HepG2 (cell line): Measurements from ENCODE around the gene ABO. TPM values are rescaled to one million over a fixed set of nuclear protein-coding genes. Genes with fewer than 3 reads are reported as not detected.

Source experiments
- ATAC-seq: fragments of 200-7000 bp; cut with Tn5 transposase; 3 replicates; pipeline ENCODE4 v1.9.1; 2020; ENCODE audit warnings: mild to moderate bottlenecking, moderate library complexity
- BruUV-seq: library from RNA; stranded (reverse); fragments of 400-500 nt; replicated peaks from 2 replicates; lab custom pipeline; 2021; lab: Mats Ljungman, UMichigan
- CTCF ChIA-PET: fragments of 300-600 bp; formaldehyde crosslinking; extraction: SDS; loops from one replicate; lab custom pipeline; 2021; ENCODE audit warnings: low total read pairs, inconsistent platforms, low intra/inter-chr PET ratio; lab: Yijun Ruan, JAX
- POLR2A ChIA-PET: fragments of 350-600 bp; sonication (Branson Sonifier 250); formaldehyde crosslinking; loops from one replicate; lab custom pipeline; 2020; ENCODE audit warnings: antibody characterized with exemption, inconsistent platforms; lab: Yijun Ruan, JAX
- DNase-seq: peaks from one replicate; pipeline ENCODE4 v3.0.0-alpha.2; 2015; ENCODE audit warnings: low spot score
- FAIRE-seq: peaks from 3 replicates; lab custom pipeline; 2011; peaks lifted over from hg19 to GRCh38; lab: Jason Lieb, UNC
- H2AFZ ChIP-seq: one replicate; pipeline ENCODE4 v1.6.1; 2011; ENCODE audit warnings: low read length, inconsistent platforms
- H3K27ac ChIP-seq: fragments of 300-600 bp; 3 replicates; pipeline ENCODE4 v1.8.0; 2011; ENCODE audit warnings: mixed run types, mild to moderate bottlenecking, mixed read lengths, low read length, inconsistent platforms; ENCODE audit not compliant: insufficient read depth; ENCODE audit errors: extremely low read length
- H3K27me3 ChIP-seq, 2 experiments: fragments of 200-600 bp in 1 of 2; 2 replicates in 1 of 2; 3 replicates in 1 of 2; pipeline versions ENCODE4 v1.6.0 to v1.8.0; 2011; ENCODE audit warnings: low read length in 2 of 2, mild to moderate bottlenecking in 2 of 2, moderate library complexity in 2 of 2, inconsistent platforms in 1 of 2; ENCODE audit not compliant: insufficient read depth in 2 of 2, control insufficient read depth in 1 of 2
- H3K36me3 ChIP-seq, 2 experiments: fragments of 200-600 bp in 1 of 2; replicated peaks in 1 of 2; 2 replicates in 1 of 2; 3 replicates in 1 of 2; pipeline versions ENCODE4 v1.5.1 to v1.8.0; 2011; ENCODE audit warnings: low read length in 2 of 2, inconsistent platforms in 1 of 2; ENCODE audit not compliant: insufficient read depth in 2 of 2, control insufficient read depth in 1 of 2
- H3K4me1 ChIP-seq: 2 replicates; pipeline ENCODE4 v1.5.1; 2012; ENCODE audit warnings: low read length, inconsistent platforms; ENCODE audit not compliant: insufficient read depth
- H3K4me2 ChIP-seq: 2 replicates; pipeline ENCODE4 v1.6.0; 2011; ENCODE audit warnings: low read depth, low read length, inconsistent platforms
- H3K4me3 ChIP-seq, 3 experiments: fragments of 200-600 bp in 1 of 3; sonication (generic), shearing (Covaris generic) in 1 of 3; replicated peaks in 1 of 3; 2 replicates each; pipeline ENCODE4 v1.5.1; 2011 to 2016; ENCODE audit warnings: low read length in 3 of 3, inconsistent platforms in 2 of 3, low read depth in 2 of 3, mild to moderate bottlenecking in 2 of 3, control low read depth in 1 of 3, mixed read lengths in 1 of 3; ENCODE audit not compliant: insufficient read depth in 1 of 3
- H3K79me2 ChIP-seq: one replicate; pipeline ENCODE4 v1.6.1; 2011; ENCODE audit warnings: low read length, inconsistent platforms; ENCODE audit not compliant: insufficient read depth
- H3K9ac ChIP-seq: 2 replicates; pipeline ENCODE4 v1.6.0; 2011; ENCODE audit warnings: mild to moderate bottlenecking, low read depth, low read length, inconsistent platforms; ENCODE audit not compliant: insufficient read depth
- H3K9me3 ChIP-seq: 2 replicates; pipeline ENCODE4 v1.5.1; 2012; ENCODE audit warnings: mild to moderate bottlenecking, low read length
- H4K20me1 ChIP-seq: 2 replicates; pipeline ENCODE4 v1.6.0; 2011; ENCODE audit warnings: inconsistent platforms, mild to moderate bottlenecking, low read length, moderate library complexity; ENCODE audit not compliant: insufficient read depth
- E2F5 ChIP-seq: sonication (generic); formaldehyde crosslinking; conservative IDR thresholded peaks from 2 replicates; pipeline ENCODE4 v1.4.0; 2020; ENCODE audit warnings: missing genetic modification reagents
- KDM2A ChIP-seq: sonication (generic); formaldehyde crosslinking; IDR thresholded peaks from 2 replicates; pipeline ENCODE4 v1.4.0; 2020; ENCODE audit warnings: low read depth, missing genetic modification reagents, borderline replicate concordance
- LCORL ChIP-seq, 2 experiments: fragments of 450-650 bp in 1 of 2; sonication (generic) in 1 of 2; formaldehyde crosslinking in 1 of 2; IDR thresholded peaks; 2 replicates each; pipeline versions ENCODE4 v1.5.0 to v1.6.1; 2017 to 2020; ENCODE audit warnings: antibody characterized with exemption in 1 of 2, missing genetic modification reagents in 1 of 2
- MIXL1 ChIP-seq: IDR thresholded peaks from 2 replicates; pipeline ENCODE4 v1.6.1; 2016
- PHF21A ChIP-seq: sonication (generic); formaldehyde crosslinking; IDR thresholded peaks from 2 replicates; pipeline ENCODE4 v1.5.0; 2020; ENCODE audit warnings: mild to moderate bottlenecking, missing genetic modification reagents
- ZC3H4 ChIP-seq: sonication (generic); formaldehyde crosslinking; IDR thresholded peaks from 2 replicates; pipeline ENCODE4 v1.4.0; 2020; ENCODE audit warnings: missing genetic modification reagents, borderline replicate concordance
- ZNF749 ChIP-seq: sonication (generic); formaldehyde crosslinking; IDR thresholded peaks from 2 replicates; pipeline ENCODE4 v1.8.0; 2022; ENCODE audit warnings: mild to moderate bottlenecking, missing genetic modification reagents, moderate library complexity, borderline replicate concordance
- ZNF772 ChIP-seq: sonication (generic); formaldehyde crosslinking; IDR thresholded peaks from 2 replicates; pipeline ENCODE4 v1.5.0; 2020; ENCODE audit warnings: mild to moderate bottlenecking, missing genetic modification reagents
- WGBS: methylation state at CpG from one replicate; pipeline ENCODE4 v1.1.6; 2017; ENCODE audit warnings: low lambda C conversion rate; 5-methylcytosine and 5-hydroxymethylcytosine counted together
- in situ Hi-C: cut with HindIII; loops from 2 replicates; pipeline ENCODE4 v1.10.0; 2017; ENCODE audit warnings: low pct_unique_long_range_greater_than_20kb; ENCODE audit not compliant: extremely low pct_ligation_motif_present
- intact Hi-C: fragments of 100-400 bp; cut with micrococcal nuclease; formaldehyde crosslinking; loops from one replicate; pipeline ENCODE4 v1.10.0; 2022; ENCODE audit not compliant: unreplicated experiment
- polyA plus RNA-seq, 8 experiments: library from polyadenylated mRNA; depleted of rRNA in 3 of 8; stranded (reverse) in 7 of 8; unstranded in 1 of 8; fragments of >200 nt; fragmentation: Illumina TruSeq in 4 of 8; extraction: Trizol in 4 of 8; gene quantifications; 2 replicates each; pipeline versions ENCODE4 v1.2.1 to v1.2.3, GENCODE V29; 2011 to 2016; ENCODE audit warnings: low read depth in 4 of 8, missing spikeins in 1 of 8, mixed read lengths in 1 of 8; ENCODE audit not compliant: insufficient read depth in 1 of 8
- total RNA-seq, 5 experiments: library from RNA; depleted of rRNA; stranded (reverse); fragments of >200 nt; fragmentation: Illumina TruSeq; extraction: Trizol; gene quantifications; 2 replicates each; pipeline ENCODE4 v1.2.3, GENCODE V29; 2016; ENCODE audit warnings: low read depth in 1 of 5
- TF ChIP-seq, protein P1 (sequence below): sonication (generic); formaldehyde crosslinking; IDR thresholded peaks from 2 replicates; pipeline ENCODE4 v1.4.0; 2020; ENCODE audit warnings: low read depth, missing genetic modification reagents

The ABO gene
- total and polyA plus RNA-seq, 2 of the 13 experiments (the other 11 are each of a cell fraction or from before 2014, with no cell fraction given), result not detected

GRCh38 chr9:133253268-133253667 is 21.7 kb downstream of the ABO start (continued):
- TF ChIP-seq, protein P1, sequence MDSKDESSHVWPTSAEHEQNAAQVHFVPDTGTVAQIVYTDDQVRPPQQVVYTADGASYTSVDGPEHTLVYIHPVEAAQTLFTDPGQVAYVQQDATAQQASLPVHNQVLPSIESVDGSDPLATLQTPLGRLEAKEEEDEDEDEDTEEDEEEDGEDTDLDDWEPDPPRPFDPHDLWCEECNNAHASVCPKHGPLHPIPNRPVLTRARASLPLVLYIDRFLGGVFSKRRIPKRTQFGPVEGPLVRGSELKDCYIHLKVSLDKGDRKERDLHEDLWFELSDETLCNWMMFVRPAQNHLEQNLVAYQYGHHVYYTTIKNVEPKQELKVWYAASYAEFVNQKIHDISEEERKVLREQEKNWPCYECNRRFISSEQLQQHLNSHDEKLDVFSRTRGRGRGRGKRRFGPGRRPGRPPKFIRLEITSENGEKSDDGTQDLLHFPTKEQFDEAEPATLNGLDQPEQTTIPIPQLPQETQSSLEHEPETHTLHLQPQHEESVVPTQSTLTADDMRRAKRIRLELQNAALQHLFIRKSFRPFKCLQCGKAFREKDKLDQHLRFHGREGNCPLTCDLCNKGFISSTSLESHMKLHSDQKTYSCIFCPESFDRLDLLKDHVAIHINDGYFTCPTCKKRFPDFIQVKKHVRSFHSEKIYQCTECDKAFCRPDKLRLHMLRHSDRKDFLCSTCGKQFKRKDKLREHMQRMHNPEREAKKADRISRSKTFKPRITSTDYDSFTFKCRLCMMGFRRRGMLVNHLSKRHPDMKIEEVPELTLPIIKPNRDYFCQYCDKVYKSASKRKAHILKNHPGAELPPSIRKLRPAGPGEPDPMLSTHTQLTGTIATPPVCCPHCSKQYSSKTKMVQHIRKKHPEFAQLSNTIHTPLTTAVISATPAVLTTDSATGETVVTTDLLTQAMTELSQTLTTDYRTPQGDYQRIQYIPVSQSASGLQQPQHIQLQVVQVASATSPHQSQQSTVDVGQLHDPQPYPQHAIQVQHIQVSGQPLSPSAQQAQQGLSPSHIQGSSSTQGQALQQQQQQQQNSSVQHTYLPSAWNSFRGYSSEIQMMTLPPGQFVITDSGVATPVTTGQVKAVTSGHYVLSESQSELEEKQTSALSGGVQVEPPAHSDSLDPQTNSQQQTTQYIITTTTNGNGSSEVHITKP (CRISPR knock-in tag), result no peak
- TF ChIP-seq E2F5 (CRISPR knock-in tag) (no peak), ZNF749 (CRISPR knock-in tag) (no peak), LCORL (IDR thresholded peaks at IDR 0.05) (peak; percentile 31; the same call in 1 of the 2 replicates), LCORL (CRISPR knock-in tag; IDR thresholded peaks at IDR 0.05) (no peak)
- TF ChIP-seq, all 625 proteins: peak for 1

DNA sequence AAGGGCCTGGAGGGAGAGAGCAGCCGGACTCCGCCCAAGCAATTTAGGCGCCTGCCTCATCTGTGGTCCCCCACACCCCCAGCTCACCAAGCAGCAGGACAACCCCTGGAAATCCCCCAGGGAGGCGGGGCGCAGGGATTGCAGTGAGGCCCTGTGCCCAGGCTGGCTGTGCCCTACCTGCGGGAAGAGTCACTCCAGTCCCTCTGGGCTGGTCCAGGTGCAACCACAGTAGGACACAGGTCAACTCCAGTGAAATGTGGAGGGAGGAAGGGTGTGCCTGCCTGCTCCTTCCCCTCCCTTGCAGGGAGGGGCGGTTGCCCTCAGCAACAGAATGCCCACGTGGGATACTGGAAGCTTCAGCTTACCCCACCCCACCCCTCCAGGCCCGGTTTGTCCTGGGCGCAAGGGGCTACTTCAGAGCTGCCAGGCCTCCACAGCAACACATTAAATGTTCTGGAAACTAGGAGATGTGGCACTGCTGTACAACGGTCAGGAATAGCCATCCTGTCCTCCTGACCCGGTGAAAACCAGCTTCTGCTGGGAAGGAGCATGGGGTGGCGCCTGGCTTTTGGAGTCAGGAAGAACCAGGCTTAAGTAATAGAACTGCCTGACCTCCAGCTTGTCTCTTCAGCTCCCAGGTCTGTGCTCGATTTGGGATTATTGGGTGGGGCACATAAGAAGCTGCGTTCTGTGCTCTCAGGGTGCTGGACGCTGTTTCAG is 22.5 kb downstream of the ABO start:
- ChIA-PET CTCF (no interaction called here), POLR2A (no interaction called here)
- no peak for FAIRE-seq
- H2AFZ ChIP-seq, result no peak overlapping the region
- no peak for DNase-seq
- no peaks in the 10 kb centered on the region for H4K20me1 ChIP-seq
- BruUV-seq, result no TSS peak
- H3K36me3 ChIP-seq, result no peaks in the 10 kb centered on the region
- no peaks in the 10 kb centered on the region; the same call in 1 of the 2 replicates for H3K9me3 ChIP-seq
- 41% methylated on average over 14 of the region's 16 CpGs for WGBS
- H3K27ac ChIP-seq, result no peak overlapping the region
- no peak overlapping the region for H3K4me3 ChIP-seq
- no peak overlapping the region for H3K4me2 ChIP-seq
- H3K27me3 ChIP-seq, result peaks cover 2 to 24% of the 10 kb centered on the region in 2 experiments; a peak in 2 of 5 replicates
- intact Hi-C loops (no loop called here), in situ Hi-C loops (no loop called here)
- no peak for ATAC-seq
- H3K79me2 ChIP-seq, result no peaks in the 10 kb centered on the region
- TF ChIP-seq ZNF772 (no peak), MIXL1 (CRISPR knock-in tag) (no peak), ZC3H4 (no peak), PHF21A (CRISPR knock-in tag) (no peak), KDM2A (CRISPR knock-in tag) (no peak)
- H3K9ac ChIP-seq, result no peak overlapping the region
- peaks cover 3% of the 10 kb centered on the region; the same call in 1 of the 2 replicates for H3K4me1 ChIP-seq
